ENCODE data around the gene TTLL12. TPM values are rescaled to one million over a fixed set of nuclear protein-coding genes. Genes with fewer than 3 reads are reported as not detected.
A peak's percentile ranks its signal among the peaks of the same experiment; 100 is the strongest.

Gene TTLL12
- total RNA-seq, 1 donor from 2014 or later, result 11.3 TPM

DNA sequence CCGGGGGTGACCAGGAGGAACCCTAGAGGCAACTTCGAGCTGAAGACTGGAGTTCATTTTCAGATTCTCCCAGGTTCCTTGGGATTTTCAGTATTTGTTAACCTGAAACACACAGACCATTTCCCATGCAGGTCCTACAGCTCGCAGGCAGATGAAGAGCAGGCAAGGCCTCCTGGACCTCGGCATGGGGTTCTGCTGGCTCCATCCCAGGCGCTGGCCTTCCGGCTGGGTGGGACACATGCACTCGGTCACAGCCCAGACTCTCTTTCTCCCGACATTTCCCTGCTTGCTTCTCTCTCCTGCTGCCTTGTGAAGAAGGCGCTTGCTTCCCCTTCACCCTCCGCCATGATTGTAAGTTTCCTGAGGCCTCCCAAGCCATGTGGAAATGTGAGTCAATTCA is 15.4 kb upstream of the TTLL12 start:
- DNase-seq (ENCODE audit: low spot score), result no peak
- intact Hi-C loops (cut with DNase I), result no loop called here

- intact Hi-C loops (cut with DNase I), result no loop called here
- no peak for DNase-seq (ENCODE audit: low spot score)
Measured at GRCh38 chr22:43201486-43202219, 14.7 kb upstream of the TTLL12 start.

DNA sequence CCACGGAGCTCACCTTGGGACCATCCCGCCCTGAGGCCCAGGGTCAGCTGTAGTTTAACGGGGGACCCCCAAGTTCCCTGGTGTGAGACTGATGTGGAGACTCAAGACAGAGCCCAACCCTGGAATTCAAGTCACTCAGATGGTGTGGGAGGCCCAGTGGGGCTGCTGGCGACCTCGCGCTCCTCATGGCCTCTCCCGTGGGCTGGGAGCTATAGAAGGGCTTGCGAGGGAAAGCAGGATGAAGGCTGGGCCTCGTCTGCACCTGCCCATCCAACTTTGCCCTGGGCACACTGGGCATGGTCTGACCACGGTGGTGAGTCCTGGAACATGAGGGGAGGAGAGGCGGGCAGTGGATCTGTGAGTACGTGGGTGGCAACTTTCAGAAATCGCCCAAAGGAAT is 13.6 kb upstream of the TTLL12 start:
- no peak for DNase-seq (ENCODE audit: low spot score)
- intact Hi-C loops (cut with DNase I), result no loop called here

DNA sequence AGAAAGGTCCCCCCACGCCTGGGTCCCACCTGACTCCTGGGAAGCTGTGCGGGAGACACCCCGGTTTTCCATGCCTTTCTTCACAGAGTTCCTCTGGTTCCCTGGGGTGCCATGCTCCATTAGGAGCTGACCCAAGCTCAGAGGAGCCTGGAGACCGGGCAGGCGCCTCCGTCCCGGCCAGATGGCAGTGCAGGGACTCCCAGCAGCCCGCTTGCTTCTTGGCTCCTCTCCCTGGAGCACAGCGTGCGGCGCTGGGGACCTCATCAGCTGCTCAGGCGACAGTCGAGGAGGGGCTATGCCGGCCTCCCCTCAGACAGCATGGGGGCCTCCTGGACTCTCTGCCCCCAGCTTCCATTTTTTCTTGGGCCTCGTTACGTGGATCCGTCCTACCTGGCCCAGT is 13.1 kb upstream of the TTLL12 start:
- intact Hi-C loops (cut with DNase I), result no loop called here
- no peak for DNase-seq (ENCODE audit: low spot score)

- DNase-seq (ENCODE audit: low spot score), result no peak
- intact Hi-C loops (cut with DNase I), result no loop called here
Measured at GRCh38 chr22:43199541-43199940, 12.6 kb upstream of the TTLL12 start.

DNA sequence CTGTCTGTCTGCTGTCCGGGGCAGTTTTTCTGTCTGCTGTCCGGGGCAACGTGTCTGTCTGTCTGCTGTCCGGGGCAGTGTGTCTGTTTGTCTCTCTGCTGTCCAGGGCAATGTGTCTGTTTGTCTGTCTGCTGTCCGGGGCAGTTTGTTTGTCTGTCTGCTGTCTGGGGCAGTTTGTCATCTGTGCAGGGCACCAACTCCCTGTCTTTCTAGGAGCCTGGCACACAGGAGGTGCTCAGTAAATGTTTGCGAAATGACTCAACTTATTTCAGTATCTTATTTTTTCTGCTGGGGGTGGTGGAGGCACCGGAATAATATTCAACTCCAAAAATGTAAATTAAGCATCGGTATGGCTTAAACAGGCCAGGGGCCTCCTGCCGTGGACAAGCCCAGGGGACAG is 12.0 kb upstream of the TTLL12 start:
- DNase-seq (ENCODE audit: low spot score), result no peak
- intact Hi-C loops (cut with DNase I), result no loop called here

DNA sequence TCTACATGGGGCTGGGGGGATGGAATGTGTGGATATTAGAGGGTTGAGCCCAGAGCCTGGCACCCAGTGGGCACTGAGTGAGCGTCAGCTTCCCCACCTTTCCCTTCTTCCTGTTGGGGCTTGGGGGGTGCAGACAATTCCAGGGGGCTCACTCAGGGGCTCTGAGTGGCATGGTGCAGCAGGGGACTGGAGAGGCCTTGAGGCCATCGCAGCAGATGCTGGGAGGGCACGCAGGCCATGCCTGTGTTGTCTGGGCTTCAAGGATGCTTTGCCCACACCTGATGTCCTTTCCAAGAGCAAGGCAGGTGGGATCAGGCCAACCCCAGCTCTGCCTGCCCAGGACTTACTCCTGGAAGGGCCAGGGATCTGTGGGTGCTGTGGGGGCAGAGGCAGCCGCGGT is 11.2 kb upstream of the TTLL12 start:
- DNase-seq (ENCODE audit: low spot score), result no peak
- intact Hi-C loops (cut with DNase I), result no loop called here

GRCh38 chr22:43197271-43197941 is 10.5 kb upstream of the TTLL12 start:
- intact Hi-C loops (cut with DNase I), result no loop called here
- DNase-seq (ENCODE audit: low spot score), result no peak

GRCh38 chr22:43191831-43192230 is 4.9 kb upstream of the TTLL12 start:
- DNase-seq (ENCODE audit: low spot score), result no peak
- intact Hi-C loops (cut with DNase I), result no loop called here

DNA sequence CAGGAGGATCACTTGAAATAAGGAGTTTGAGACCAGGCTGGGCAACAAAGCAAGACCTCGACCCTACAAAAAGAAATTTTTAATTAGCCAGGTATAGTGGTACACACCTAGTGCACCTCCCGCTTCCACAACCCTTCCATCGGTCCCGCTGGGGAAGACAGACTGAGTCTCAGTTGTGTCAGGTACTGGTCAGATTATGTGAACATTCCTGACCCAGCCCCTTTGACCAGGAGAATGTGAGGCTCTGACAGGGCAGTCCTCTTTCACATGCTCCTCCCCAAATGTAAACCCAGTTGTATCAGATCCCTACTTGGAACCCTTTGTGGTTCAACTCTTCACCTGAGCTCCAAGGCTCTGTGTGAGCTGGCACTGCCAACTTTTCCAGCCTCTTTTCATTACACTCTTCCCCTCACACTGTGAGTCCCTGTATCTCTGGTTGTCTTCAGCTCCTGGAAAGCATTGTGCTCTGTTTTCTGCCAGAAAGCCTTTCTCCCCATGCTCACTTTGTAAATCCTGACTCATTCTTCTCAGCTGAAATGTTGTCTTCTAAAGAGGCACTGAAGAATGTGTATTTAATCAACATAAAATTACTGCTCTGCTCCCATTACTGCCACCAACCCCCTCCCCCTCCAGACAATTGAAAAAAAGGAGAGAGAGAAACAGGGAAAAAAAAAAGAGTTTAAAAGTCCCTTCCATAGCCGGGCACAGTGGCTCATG is 2.1 kb upstream of the TTLL12 start:
- intact Hi-C loops (cut with DNase I), result no loop called here
- DNase-seq (ENCODE audit: low spot score), result no peak

DNA sequence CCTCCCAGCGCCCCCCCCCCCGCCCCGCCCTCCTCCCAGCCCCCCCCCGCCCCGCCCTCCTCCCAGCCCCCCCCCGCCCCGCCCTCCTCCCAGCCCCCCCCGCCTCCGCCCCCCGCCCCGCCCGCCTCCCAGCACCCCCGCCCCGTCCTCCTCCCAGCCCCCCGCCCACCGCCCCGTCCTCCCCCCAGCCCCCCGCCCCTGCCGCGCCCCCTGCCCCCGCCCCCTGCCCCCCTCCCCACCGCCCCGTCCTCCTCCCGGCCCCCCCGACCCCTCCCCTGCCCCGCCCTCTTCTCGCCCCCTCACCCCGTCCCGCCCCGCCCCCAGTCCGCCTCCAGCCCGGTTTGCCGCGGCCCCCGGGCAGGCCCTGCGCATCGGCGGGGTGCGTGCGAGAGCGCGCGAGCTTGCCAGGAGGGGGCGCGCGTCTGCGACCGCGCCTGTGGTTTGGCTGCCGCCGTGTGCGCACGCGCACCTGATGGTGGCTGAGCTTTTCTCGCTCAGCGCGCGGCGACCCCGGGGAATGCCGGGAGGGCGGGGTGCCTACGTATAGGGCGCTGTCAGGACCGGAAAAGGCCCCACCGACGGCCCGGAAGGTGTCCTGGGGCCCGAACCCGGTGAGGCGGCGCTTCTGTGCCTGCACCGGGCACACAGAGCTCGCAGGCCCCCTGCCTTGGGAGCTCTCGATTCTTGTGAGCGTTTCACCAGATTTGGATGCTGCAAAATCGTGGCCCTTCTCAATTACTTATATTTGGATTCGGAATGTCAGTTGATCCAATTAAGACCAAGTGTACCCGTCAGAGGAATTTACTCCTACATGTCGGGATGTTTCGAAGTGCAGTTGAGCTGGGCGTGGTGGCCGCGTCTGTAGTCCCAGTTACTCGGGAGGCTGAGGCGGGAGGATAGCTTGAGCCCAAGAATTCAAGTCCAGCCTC is 501 bp upstream of the TTLL12 start:
- peak; percentile 97 for DNase-seq (ENCODE audit: low spot score)
- intact Hi-C loops (cut with DNase I), result no loop called here

DNA sequence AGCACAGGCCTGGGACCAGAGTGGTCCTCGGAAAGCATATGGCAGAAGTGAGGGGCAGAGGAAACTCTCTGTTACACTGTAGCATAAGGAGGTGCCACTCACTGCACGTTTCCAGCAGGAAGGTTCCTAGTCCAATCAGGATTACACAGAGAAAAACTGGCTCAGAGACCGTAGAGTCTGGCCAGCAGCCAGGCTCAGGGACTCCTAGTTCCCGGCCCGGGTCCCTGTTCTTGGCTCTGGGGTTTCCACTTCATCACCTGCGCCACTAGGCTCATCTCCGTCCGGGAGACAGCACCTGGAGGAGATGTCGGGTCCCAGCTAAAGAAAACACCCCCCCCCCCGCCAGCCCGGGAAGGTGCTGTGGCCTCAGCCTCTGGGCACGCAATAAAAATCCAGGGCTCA is 1.1 kb downstream of the TTLL12 start:
- DNase-seq (ENCODE audit: low spot score), result no peak
- intact Hi-C loops (cut with DNase I), result no loop called here

GRCh38 chr22:43183496-43184277 is 3.2 kb downstream of the TTLL12 start:
- DNase-seq (ENCODE audit: low spot score), result no peak
- intact Hi-C loops (cut with DNase I), result no loop called here

GRCh38 chr22:43182726-43183125 is 4.2 kb downstream of the TTLL12 start:
- intact Hi-C loops (cut with DNase I), result no loop called here
- DNase-seq (ENCODE audit: low spot score), result no peak

- intact Hi-C loops (cut with DNase I), result no loop called here
- no peak for DNase-seq (ENCODE audit: low spot score)
Measured at GRCh38 chr22:43182118-43182517, 4.8 kb downstream of the TTLL12 start.

DNA sequence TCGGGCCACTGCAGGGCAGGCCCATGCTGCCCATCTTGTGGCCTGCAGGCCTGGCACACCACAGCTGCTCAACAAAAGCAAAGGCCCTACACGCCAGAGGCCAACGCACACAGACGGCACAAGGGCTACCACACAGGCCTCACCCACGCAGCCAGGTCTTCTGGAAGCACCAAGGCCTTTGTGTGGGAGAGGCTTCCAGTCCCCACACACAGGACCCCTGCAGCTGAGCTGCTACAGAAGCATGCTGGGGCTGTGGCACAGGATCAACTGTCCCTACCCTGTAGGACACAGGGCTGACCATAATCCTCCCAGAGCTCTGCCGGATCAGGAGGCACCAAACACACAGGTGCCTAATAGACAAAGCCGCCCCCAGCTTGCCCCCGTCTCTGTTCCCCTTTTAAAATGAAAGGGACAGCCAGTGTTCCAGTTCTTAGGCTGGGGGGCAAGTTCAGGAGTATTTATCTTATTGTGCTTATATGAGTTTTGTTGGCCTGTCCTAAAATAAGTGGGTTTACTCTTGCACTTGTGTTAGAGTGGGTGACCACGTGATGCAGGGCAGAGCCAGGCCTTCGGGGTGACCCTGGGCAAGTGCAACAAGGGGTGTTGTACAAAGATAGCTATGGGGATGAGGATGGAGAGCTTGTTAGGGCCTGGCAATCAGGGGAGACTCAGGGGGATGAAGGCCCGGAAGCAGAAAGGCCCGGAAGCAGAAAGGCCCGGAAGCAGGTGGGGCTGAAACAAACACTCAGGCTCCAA is 5.4 kb downstream of the TTLL12 start:
- intact Hi-C loops (cut with DNase I), result no loop called here
- no peak for DNase-seq (ENCODE audit: low spot score)

- DNase-seq (ENCODE audit: low spot score), result no peak
Measured at GRCh38 chr22:43180670-43181069, 6.3 kb downstream of the TTLL12 start.

DNA sequence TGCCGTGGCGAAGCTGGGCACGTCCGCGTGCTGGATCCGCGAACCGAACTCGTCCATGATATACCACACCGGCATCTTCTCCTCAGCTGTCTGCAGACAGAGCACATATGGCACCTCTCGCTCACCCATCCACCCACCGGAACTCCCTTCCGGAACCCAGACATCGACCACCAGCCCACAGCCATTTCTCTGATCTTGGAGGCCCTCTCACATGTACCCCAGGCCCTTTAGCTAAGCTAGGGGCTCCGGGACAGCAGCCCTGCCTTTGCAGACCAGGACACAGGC is 7.1 kb downstream of the TTLL12 start:
- no peak for DNase-seq (ENCODE audit: low spot score)
- intact Hi-C loops (cut with DNase I), result no loop called here

More at GRCh38 chr22:43180670-43181069, 6.3 kb downstream of the TTLL12 start:
- intact Hi-C loops (cut with DNase I), result no loop called here

Measured in cardiac septum (tissue), 1 donor.